ENCODE data around the gene WDR13.
A peak's percentile ranks its signal among the peaks of the same experiment; 100 is the strongest.

Gene WDR13

DNA sequence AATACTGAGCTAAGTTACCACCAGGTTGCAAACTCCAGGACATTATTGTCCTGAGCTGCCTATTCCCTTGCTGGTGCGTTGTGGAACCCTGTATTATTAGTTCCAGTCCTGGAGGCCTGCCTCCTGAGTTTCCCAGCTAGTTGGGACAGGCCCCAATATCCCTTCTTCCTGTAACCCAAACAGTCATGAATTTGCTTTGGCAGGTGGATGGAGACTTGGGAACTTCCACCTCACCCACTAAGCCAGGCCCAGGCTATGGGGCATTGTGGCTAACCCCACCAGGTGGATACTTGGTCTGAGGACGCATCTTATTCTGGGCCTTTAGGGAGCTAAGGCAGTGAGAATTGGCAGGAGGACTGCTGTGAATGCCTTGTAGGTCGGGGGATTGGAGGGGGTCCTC is 18.0 kb upstream of the WDR13 start:
- no peak for DNase-seq (ENCODE audit: low read depth)
- H3K4me3 ChIP-seq (ENCODE audit: control insufficient read depth, low read depth, low read length) = no peak overlapping the region
- TF ChIP-seq, protein P1, sequence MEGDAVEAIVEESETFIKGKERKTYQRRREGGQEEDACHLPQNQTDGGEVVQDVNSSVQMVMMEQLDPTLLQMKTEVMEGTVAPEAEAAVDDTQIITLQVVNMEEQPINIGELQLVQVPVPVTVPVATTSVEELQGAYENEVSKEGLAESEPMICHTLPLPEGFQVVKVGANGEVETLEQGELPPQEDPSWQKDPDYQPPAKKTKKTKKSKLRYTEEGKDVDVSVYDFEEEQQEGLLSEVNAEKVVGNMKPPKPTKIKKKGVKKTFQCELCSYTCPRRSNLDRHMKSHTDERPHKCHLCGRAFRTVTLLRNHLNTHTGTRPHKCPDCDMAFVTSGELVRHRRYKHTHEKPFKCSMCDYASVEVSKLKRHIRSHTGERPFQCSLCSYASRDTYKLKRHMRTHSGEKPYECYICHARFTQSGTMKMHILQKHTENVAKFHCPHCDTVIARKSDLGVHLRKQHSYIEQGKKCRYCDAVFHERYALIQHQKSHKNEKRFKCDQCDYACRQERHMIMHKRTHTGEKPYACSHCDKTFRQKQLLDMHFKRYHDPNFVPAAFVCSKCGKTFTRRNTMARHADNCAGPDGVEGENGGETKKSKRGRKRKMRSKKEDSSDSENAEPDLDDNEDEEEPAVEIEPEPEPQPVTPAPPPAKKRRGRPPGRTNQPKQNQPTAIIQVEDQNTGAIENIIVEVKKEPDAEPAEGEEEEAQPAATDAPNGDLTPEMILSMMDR (conservative IDR thresholded peaks at IDR 0.05; ENCODE audit: control insufficient read depth, insufficient read depth, low read depth, low read length) = no peak

DNA sequence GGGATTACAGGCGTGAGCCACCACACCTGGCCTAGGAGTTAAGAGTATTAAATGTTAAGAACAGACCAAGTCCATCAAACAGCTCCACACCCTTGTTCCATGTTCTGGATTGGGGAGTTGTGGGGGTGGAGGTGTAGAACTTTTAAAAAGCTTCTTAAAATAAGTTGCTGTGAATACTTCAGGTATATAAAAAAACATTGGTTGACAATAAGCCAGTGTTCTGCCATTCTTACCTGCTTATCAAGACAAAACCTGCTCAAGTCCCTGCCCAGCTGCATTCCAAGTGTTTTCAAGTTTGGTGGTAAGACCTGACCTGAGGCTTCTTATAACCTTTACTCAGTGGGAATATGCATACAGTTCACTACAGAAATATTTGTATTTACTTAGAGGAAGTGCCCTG is 16.6 kb upstream of the WDR13 start:
- TF ChIP-seq, protein P1 (conservative IDR thresholded peaks at IDR 0.05; ENCODE audit: control insufficient read depth, insufficient read depth, low read depth, low read length) = no peak
- H3K4me3 ChIP-seq (ENCODE audit: control insufficient read depth, low read depth, low read length) = no peak overlapping the region
- DNase-seq (ENCODE audit: low read depth) = no peak

DNA sequence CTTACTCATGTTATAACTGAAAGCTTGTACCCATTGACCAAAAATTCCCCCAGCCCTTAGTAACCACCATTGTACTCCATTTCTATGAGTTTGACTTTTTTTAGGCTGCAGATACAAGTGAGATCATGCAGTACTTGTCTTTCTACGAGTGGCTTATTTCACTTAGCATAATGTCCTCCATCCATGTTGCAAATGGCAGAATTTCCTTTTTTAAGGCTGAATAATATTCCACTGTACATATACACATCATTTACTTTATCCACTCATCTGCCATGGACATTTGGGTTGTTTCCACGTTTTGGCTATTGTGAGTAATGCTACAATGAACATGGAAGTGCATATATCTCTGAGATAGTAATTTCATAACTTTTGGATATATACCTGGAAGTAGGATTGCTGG is 12.6 kb upstream of the WDR13 start:
- no peak overlapping the region for H3K4me3 ChIP-seq (ENCODE audit: control insufficient read depth, low read depth, low read length)
- TF ChIP-seq, protein P1 (conservative IDR thresholded peaks at IDR 0.05; ENCODE audit: control insufficient read depth, insufficient read depth, low read depth, low read length) = no peak
- no peak for DNase-seq (ENCODE audit: low read depth)

DNA sequence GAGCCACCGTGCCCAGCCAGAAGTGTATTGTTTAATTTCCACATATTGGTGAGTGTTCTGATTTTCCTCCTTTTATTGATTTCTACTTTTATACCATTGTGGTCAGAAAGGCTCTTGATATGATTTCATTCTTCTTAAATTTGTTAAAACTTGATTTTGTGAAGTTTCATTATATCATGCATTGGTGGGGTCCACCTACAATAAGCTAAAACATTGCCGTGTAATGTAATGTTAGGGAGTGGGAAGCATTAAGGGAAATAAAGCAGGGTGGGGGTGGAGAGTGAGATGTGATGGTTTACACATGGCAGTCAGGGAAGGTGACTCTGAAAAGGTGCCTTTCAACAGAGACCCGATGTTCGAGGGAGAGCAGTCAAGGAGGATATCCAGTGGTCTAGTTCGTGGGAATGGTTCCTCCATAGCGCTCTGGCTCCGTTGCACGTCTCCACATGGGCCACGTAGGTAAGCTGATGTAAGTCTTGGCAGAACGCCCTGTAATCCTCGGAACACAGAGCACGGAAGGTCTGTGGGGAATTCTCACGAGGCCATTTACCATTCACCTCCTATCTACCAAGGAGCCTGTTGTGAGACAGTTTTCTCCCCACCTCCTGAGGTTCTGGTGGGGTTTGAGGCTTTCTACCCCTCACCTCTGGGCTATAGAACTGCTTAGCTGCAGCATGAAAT is 7.7 kb upstream of the WDR13 start:
- TF ChIP-seq, protein P1 (conservative IDR thresholded peaks at IDR 0.05; ENCODE audit: control insufficient read depth, insufficient read depth, low read depth, low read length) = no peak
- H3K4me3 ChIP-seq (ENCODE audit: control insufficient read depth, low read depth, low read length) = no peak overlapping the region
- peak; percentile 60 for DNase-seq (ENCODE audit: low read depth)

DNA sequence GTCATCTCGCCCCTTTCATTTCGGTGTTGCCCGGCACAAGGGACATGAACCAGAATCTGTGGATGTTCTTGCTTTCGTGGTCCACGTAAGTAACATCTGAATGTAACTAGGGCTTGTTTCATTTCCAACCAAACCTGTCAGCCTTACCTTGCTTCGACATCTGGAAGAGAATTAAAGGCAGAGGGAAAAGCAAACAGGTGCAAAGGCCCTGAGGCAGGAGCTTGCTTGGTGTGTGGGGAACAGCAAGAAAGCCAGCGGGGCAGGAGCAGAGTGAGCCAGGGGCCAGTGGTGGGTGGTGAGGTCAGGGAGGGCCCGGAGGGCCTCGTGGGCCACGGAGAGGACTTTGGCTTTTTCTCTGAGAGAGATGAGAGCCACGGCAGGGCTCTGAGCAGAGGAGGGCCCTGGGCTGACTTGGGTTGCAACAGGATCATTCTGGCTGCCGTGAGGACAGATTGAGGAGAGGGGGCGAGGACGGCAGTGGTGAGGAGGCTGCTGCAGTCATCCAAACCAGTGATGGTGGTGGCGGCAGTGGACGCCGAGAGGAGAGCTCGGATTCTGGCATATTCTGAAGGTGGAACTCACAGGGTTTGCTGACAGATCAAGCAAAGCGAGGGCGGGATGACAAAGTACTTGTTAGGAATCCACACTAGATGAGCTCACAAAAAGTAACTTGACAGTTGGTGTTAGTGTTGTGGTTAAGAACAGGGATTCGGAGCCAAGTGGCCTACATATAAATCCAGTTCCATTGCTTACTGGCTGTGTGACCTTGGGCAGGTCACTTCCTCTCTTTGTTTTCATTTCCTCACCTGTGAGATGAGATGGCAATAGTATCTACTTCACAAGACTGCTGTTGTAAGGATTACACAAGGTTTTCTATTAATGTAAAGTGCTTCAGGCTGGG is 6.8 kb upstream of the WDR13 start:
- H3K4me3 ChIP-seq (ENCODE audit: control insufficient read depth, low read depth, low read length) = no peak overlapping the region
- TF ChIP-seq, protein P1 (conservative IDR thresholded peaks at IDR 0.05; ENCODE audit: control insufficient read depth, insufficient read depth, low read depth, low read length) = no peak
- DNase-seq (ENCODE audit: low read depth) = peak; percentile 81

DNA sequence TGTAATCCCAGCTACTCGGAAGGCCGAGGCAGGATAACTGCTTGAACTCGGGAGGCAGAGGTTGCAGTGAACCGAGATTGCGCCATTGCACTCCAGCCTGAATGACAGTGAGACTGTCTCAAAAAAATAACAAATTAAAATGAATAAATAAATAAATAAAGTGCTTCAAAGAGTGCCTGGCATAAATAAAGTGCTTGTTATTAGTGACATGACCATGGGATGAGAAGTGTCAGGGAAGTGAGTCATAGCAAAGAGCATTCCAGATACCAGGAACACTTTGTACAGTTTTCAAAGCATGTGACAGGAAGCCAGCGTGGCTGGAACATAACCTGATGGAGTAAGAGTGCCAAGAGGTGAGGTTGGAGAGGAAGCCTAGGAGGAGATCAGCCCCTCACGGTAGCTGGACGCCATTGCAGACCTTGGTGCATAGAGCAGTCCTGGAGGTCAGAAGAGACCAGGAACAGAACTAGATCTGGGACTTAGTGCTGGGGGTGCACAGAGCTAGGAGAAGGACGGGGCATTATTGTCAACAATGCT is 6.0 kb upstream of the WDR13 start:
- TF ChIP-seq, protein P1 (conservative IDR thresholded peaks at IDR 0.05; ENCODE audit: control insufficient read depth, insufficient read depth, low read depth, low read length) = peak; percentile 44
- no peak overlapping the region for H3K4me3 ChIP-seq (ENCODE audit: control insufficient read depth, low read depth, low read length)
- DNase-seq (ENCODE audit: low read depth) = peak; percentile 91
